Activated CD8-positive, alpha-beta memory T cell treated with anti-CD3 and anti-CD28 coated beads, Interleukin-2, amount 50 U/mL, for 24 hours (primary cell): ENCODE data around the gene AFF3.
A peak's percentile ranks its signal among the peaks of the same experiment; 100 is the strongest.

Source experiments
- DNase-seq: peaks from one replicate; pipeline ENCODE4 v3.0.0-alpha.2; 2020; ENCODE audit errors: extremely low read depth

The AFF3 gene

DNA sequence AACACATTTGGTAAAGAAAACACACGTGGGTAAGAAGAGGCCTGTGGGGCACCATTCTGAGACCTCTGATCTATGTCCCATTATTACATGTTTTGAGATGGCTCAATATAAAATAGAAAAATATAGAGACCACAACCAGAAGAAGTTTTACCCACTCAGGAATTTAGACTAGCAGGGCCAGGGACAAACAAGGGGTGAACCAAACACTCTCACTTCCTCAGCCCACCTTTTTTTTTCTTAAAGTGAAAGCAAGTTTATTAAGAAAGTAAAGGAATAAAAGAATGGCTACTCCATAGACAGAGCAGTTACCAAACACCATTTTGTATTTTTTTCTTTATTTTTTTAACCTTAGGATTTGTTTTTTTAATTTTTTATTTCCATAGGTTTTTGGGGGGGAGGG, 533.5 kb downstream of the AFF3 start:
- no peak for DNase-seq

- no peak for DNase-seq
Observed at GRCh38 chr2:99607861-99608491, 534.4 kb downstream of the AFF3 start.

- DNase-seq: no peak
Observed at GRCh38 chr2:99607454-99607853, 534.9 kb downstream of the AFF3 start.

- DNase-seq: no peak
Observed at GRCh38 chr2:99605036-99605435, 537.4 kb downstream of the AFF3 start.

GRCh38 chr2:99602476-99602875, 539.9 kb downstream of the AFF3 start:
- no peak for DNase-seq

GRCh38 chr2:99600981-99601651, 541.3 kb downstream of the AFF3 start:
- no peak for DNase-seq

GRCh38 chr2:99598441-99598840, 543.9 kb downstream of the AFF3 start:
- no peak for DNase-seq

- no peak for DNase-seq
Observed at GRCh38 chr2:99597616-99598015, 544.8 kb downstream of the AFF3 start.

- DNase-seq: no peak
Observed at GRCh38 chr2:99595373-99595772, 547.0 kb downstream of the AFF3 start.

DNA sequence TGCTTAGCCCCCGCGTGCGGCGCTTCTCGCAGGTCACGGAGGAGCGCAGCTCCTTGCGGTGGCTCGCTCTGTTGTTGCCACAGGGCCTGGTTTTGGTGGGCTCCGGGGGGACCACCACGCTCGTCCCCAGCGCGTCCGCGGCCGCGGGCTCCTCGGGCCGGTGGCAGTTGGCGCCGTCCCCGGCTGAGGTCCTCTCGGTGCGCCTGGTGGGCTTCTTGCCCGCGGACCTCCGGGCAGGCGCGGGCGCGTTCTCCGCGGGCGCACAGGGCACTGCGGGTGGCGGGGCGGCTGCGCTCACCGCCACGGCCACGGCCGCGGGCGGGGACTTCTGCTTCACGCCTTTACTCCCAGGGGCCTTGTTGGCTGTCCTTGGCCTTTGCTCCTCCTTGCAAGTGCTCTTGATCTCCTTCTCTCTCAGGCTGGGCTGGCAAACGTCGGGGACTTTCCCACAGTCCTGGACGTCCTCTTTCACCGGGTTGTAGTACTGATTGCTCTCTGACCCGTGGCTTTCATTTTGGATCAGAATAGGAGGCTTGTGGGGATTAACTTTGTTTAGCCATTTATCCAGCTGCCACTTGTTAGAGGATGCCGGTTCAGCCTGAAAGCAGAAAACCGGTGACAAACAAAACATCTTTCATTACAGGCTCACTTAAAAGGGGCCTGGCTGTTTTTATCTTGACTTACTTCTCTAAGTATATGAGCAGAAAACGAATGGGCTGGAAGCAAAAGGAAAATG, 548.5 kb downstream of the AFF3 start:
- DNase-seq: no peak

- no peak for DNase-seq
Observed at GRCh38 chr2:99576775-99577174, 565.6 kb downstream of the AFF3 start.

DNA sequence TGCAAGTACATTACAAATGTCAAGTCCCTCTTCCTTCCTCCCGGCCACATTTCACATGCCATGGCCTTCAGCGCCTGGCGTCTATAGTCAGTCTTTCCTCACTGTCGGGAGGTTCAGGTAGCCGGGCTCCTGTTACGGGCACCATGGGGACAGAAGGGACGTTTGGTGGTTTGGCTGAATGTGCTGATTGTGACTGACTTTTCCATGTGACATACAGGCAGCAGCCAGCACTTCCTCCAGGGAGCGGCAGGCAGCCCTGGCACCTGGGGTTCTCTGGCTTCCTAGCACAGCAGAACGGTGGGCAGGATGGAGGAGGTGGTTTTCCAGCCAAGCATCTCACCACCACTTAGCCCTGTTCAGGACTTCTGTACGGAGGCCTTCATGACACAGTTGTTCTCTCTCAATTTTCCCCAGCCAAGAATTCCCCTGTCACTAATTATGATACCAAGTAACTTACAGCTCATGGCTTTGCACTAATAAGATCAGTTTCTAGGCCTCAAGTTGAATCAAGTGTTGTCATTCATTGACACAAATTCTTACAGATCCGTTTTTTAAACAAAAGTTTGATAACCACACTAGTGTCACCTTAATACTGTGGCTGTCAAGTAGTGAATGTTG, 568.6 kb downstream of the AFF3 start:
- DNase-seq: no peak

- DNase-seq: no peak
Observed at GRCh38 chr2:99572373-99573164, 569.8 kb downstream of the AFF3 start.

GRCh38 chr2:99571954-99572353, 570.4 kb downstream of the AFF3 start:
- DNase-seq: no peak

- DNase-seq: no peak
Observed at GRCh38 chr2:99571533-99571932, 570.9 kb downstream of the AFF3 start.

DNA sequence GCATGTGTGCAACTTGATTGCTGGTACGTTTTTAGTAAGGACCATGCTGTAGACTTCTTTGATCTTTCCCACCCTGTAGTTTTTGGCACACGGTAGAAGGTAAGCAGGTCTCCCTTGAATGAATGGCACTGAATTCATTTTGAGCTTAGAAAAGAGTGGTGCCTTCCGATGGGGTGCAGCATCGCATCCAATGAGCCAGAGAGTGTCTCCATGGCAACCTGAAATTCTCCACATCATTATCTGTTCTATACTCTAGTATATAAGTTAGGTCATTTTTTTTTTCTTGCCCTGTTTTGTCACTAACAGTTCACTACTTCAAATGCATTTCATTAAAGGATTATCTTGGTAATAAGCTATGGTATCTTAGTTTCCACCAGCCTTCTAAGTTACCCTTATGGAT, 571.4 kb downstream of the AFF3 start:
- no peak for DNase-seq

DNA sequence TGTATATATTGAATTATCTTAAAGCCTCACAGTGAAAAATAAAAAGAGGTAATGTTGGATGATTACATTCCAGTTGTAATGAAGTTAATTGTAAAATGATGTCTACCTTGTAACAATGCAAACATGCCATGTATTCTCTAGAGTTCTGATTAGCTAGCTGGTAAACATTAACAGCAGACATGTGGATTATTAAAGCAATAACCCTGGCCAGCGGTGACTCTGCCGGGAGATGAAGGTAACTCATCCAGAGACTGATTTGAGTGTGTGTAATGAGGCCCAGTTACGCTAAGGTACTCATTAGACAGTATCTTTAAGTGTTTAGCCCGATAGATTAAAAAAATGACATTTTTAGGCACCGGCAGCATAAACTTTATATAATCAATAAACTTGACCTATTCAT, 573.0 kb downstream of the AFF3 start:
- DNase-seq: no peak

DNA sequence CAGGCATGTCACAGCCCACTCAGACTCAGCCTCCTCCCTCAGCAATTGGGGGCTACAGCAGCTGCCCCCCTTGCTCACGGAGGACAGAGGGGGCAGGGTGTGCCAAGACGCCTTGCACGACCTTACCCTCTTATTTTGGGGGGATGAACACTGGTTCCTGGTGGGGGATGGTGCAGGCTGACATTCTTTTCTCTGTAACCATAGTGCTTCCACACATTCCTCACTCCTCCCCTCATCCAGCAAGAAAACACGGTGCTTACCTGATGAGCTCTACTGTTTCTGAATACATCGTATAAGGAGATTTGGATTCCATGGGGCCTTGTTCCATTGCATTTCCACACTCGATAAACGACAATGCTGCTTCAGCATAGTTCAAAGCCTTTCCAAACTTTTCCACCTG, 577.2 kb downstream of the AFF3 start:
- no peak for DNase-seq

GRCh38 chr2:99562516-99562915, 579.9 kb downstream of the AFF3 start:
- DNase-seq: no peak

DNA sequence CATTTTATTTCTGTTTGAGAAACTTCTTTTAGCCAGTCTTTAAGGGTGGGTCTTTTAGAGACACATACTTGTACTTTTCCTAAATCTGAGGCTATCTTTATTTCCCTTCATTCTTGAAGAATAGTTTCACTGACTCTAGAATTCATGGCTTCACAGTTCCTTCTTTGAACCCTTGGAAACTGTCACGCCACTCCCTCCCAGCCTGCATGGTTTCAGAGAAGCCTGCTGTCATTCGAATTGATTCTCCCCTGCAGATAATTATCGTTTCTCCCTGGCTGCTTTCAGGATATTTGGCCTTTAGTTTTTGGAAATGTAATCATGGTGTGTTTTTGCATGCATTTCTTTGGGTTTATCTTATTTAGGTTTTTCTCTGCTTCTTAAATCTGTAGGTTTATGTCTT, 580.6 kb downstream of the AFF3 start:
- DNase-seq: no peak

DNA sequence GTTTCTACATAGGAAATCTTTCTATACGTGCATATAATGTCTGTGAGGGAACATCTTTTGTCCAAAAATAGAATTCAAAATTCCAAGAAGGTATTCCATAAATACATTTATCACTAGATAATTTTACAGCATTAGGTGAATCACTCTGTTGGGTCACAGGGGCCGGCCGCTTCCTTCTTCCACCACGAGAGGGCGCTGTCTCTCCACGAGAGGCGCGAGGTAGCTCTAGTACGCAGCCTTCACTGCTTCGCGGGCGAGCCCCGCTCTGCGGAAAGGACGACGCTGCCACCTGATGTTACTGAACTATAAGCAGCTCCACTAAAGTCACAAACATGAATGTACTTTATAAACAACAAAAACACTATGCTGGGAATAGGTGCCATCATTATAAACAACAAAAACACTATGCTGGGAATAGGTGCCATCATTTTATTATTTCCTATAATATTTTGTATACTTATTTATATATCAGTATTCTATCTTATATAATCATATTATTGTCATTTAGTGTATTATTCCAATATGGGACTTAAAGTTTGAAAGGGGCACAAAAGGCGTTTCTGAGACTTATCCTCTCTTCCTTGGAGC, 583.2 kb downstream of the AFF3 start:
- DNase-seq: peak; percentile 73

DNA sequence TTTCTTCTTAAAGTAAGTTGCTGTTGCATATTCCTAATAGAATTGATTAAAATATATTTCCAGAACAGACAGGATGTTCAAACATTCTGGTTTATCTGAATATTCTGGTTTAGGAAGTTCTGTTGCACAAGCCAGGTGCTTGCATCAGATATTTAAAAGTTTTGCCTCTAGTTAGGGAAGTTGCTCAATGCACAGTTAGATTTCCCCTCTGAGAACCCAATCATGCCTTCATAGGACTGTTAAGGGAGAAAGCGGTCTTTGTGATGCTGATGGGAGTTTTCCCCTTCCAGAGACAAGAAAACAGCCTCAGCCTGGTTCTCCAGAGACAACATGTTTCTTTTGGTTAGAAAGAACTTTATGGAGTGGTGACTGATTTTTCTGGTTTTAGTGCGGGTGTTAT, 587.0 kb downstream of the AFF3 start:
- no peak for DNase-seq
